WTC11 (cell line): ENCODE results near the gene OR8B4. TPM values are rescaled to one million over a fixed set of nuclear protein-coding genes. Genes with fewer than 3 reads are reported as not detected.

Experiments used
- ATAC-seq: fragments of 200-7000 bp; cut with Tn5 transposase; 2 replicates; pipeline ENCODE4 v1.10.0; 2021; ENCODE audit warnings: mild to moderate bottlenecking, moderate library complexity
- CTCF ChIA-PET: fragments of 300-600 bp; sonication (Branson Sonifier 250); formaldehyde crosslinking; loops from one replicate; lab custom pipeline; 2021; ENCODE audit warnings: antibody characterized with exemption; lab: Charles Lee
- POLR2A ChIA-PET: fragments of 350-600 bp; sonication (Branson Sonifier 250); formaldehyde crosslinking; loops from one replicate; lab custom pipeline; 2021; ENCODE audit warnings: antibody characterized with exemption; lab: Charles Lee
- DNase-seq: peaks from one replicate; pipeline ENCODE4 v3.0.0; 2021; ENCODE audit warnings: low spot score
- H3K27ac Mint-ChIP-seq: 2 replicates; pipeline ENCODE4 v1.8.0; 2021; ENCODE audit warnings: mixed read lengths
- H3K27me3 Mint-ChIP-seq: 2 replicates; pipeline ENCODE4 v1.8.0; 2021; ENCODE audit warnings: low read depth, mild to moderate bottlenecking, moderate library complexity, mixed read lengths
- H3K36me3 Mint-ChIP-seq: 2 replicates; pipeline ENCODE4 v1.8.0; 2021; ENCODE audit warnings: mixed read lengths
- H3K4me1 Mint-ChIP-seq: 2 replicates; pipeline ENCODE4 v1.8.0; 2022; ENCODE audit warnings: mixed read lengths
- H3K4me3 Mint-ChIP-seq: 2 replicates; pipeline ENCODE4 v1.8.0; 2021; ENCODE audit warnings: mild to moderate bottlenecking, moderate library complexity, mixed read lengths
- H3K9me3 Mint-ChIP-seq: 2 replicates; pipeline ENCODE4 v1.8.0; 2021; ENCODE audit warnings: mixed read lengths
- ATF1 ChIP-seq: sonication (generic); formaldehyde crosslinking; IDR thresholded peaks from 2 replicates; pipeline ENCODE4 v1.8.1; 2023; ENCODE audit warnings: mild to moderate bottlenecking, moderate library complexity, missing genetic modification reagents
- ETV6 ChIP-seq: sonication (generic); formaldehyde crosslinking; IDR thresholded peaks from 2 replicates; pipeline ENCODE4 v1.8.1; 2022; ENCODE audit warnings: mild to moderate bottlenecking, missing genetic modification reagents
- JAZF1 ChIP-seq: fragments of 250-450 bp; sonication (Bioruptor Pico); IDR thresholded peaks from 2 replicates; pipeline ENCODE4 v1.9.0; 2021; ENCODE audit warnings: moderate library complexity, mild to moderate bottlenecking, inconsistent platforms
- KAT7 ChIP-seq: sonication (generic); formaldehyde crosslinking; IDR thresholded peaks from 2 replicates; pipeline ENCODE4 v1.8.1; 2023; ENCODE audit warnings: missing genetic modification reagents, mild to moderate bottlenecking, borderline replicate concordance
- NFATC4 ChIP-seq: fragments of 250-450 bp; sonication (Bioruptor Pico); IDR thresholded peaks from 2 replicates; pipeline ENCODE4 v1.9.0; 2021; ENCODE audit warnings: mild to moderate bottlenecking
- PRRX2 ChIP-seq: fragments of 250-450 bp; sonication (Bioruptor Pico); IDR thresholded peaks from 2 replicates; pipeline ENCODE4 v1.8.0; 2021; ENCODE audit warnings: mild to moderate bottlenecking
- SMAD4 ChIP-seq: sonication (generic); formaldehyde crosslinking; IDR thresholded peaks from 2 replicates; pipeline ENCODE4 v1.8.0; 2022; ENCODE audit warnings: mild to moderate bottlenecking, missing genetic modification reagents
- ZBTB21 ChIP-seq: sonication (generic); formaldehyde crosslinking; IDR thresholded peaks from 2 replicates; pipeline ENCODE4 v1.8.1; 2023; ENCODE audit warnings: mild to moderate bottlenecking, missing genetic modification reagents, borderline replicate concordance
- ZNF138 ChIP-seq: sonication (generic); formaldehyde crosslinking; conservative IDR thresholded peaks from 2 replicates; pipeline ENCODE4 v1.8.1; 2022; ENCODE audit warnings: mild to moderate bottlenecking, moderate library complexity, missing genetic modification reagents
- total RNA-seq: library from RNA; stranded (reverse); gene quantifications from 3 replicates; pipeline ENCODE4 v1.2.3, GENCODE V29; 2021
- TF ChIP-seq, protein P1 (sequence below): sonication (generic); formaldehyde crosslinking; IDR thresholded peaks from 2 replicates; pipeline ENCODE4 v1.8.1; 2023; ENCODE audit warnings: mild to moderate bottlenecking, missing genetic modification reagents, borderline replicate concordance
- TF ChIP-seq, protein P2 (sequence below): sonication (generic); formaldehyde crosslinking; IDR thresholded peaks from 2 replicates; pipeline ENCODE4 v1.8.1; 2023; ENCODE audit warnings: mild to moderate bottlenecking, missing genetic modification reagents, moderate library complexity
- TF ChIP-seq, protein P3 (sequence below): fragments of 250-450 bp; sonication (Bioruptor Pico); IDR thresholded peaks from 2 replicates; pipeline ENCODE4 v1.9.0; 2021; ENCODE audit warnings: mild to moderate bottlenecking
- TF ChIP-seq, protein P4 (sequence below): sonication (generic); formaldehyde crosslinking; IDR thresholded peaks from 2 replicates; pipeline ENCODE4 v1.8.0; 2023; ENCODE audit warnings: missing genetic modification reagents, mild to moderate bottlenecking, borderline replicate concordance
- TF ChIP-seq, protein P5 (sequence below): sonication (generic); formaldehyde crosslinking; IDR thresholded peaks from 2 replicates; pipeline ENCODE4 v1.8.1; 2023; ENCODE audit warnings: mild to moderate bottlenecking, missing genetic modification reagents
- TF ChIP-seq, protein P6 (sequence below): sonication (generic); formaldehyde crosslinking; IDR thresholded peaks from 2 replicates; pipeline ENCODE4 v1.8.1; 2023; ENCODE audit warnings: mild to moderate bottlenecking, moderate library complexity, missing genetic modification reagents

The OR8B4 gene
- total RNA-seq, 1 experiment from 2014 or later, result not detected

DNA sequence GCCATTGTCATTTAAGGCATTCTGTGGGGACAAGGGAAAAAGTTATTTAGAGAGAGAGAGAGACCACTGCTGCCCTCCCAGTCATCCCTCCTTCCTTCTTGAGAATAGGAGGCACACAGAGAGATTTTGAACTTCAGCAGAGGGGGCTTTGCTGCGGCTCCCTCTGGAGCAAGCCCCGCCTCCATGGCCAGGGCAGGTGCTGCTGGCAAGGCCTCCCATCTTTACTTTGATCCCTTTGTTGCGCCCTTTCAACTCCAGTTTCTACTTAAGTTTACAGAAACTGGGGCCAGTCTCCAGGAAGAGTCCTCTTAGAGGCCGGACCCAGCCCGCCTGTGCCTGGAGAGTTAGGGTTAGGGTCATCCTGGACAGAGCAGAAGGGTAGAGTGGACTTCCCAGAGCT is 16.4 kb upstream of the OR8B4 start (continued):
- TF ChIP-seq, protein P1, sequence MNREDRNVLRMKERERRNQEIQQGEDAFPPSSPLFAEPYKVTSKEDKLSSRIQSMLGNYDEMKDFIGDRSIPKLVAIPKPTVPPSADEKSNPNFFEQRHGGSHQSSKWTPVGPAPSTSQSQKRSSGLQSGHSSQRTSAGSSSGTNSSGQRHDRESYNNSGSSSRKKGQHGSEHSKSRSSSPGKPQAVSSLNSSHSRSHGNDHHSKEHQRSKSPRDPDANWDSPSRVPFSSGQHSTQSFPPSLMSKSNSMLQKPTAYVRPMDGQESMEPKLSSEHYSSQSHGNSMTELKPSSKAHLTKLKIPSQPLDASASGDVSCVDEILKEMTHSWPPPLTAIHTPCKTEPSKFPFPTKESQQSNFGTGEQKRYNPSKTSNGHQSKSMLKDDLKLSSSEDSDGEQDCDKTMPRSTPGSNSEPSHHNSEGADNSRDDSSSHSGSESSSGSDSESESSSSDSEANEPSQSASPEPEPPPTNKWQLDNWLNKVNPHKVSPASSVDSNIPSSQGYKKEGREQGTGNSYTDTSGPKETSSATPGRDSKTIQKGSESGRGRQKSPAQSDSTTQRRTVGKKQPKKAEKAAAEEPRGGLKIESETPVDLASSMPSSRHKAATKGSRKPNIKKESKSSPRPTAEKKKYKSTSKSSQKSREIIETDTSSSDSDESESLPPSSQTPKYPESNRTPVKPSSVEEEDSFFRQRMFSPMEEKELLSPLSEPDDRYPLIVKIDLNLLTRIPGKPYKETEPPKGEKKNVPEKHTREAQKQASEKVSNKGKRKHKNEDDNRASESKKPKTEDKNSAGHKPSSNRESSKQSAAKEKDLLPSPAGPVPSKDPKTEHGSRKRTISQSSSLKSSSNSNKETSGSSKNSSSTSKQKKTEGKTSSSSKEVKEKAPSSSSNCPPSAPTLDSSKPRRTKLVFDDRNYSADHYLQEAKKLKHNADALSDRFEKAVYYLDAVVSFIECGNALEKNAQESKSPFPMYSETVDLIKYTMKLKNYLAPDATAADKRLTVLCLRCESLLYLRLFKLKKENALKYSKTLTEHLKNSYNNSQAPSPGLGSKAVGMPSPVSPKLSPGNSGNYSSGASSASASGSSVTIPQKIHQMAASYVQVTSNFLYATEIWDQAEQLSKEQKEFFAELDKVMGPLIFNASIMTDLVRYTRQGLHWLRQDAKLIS, result no peak
- no peak for TF ChIP-seq NFATC4 (CRISPR knock-in tag)
- TF ChIP-seq ETV6, result no peak

DNA sequence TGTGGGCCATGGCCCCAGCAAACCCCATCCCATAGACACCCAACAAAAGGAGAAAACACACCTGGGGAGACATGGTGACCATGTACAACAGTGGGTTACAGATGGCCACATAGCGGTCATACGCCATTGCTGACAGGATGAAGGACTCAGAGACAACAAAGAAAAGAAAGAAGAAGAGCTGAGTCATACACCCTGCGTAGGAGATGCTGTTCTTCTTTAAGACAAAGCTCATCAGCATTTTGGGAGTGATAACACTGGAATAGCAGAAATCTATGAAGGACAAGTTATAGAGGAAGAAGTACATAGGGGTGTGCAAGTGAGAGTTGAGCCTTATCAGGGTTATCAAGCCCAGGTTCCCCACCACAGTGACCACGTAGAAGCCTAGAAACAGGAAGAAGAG is 15.9 kb upstream of the OR8B4 start:
- DNase-seq (no peak), ATAC-seq (no peak)
- H3K4me1 Mint-ChIP-seq, result no peaks in the 10 kb centered on the region
- H3K27me3 Mint-ChIP-seq, result no peaks in the 10 kb centered on the region; the same call in 1 of the 2 replicates
- H3K9me3 Mint-ChIP-seq, result peaks cover 3% of the 10 kb centered on the region; the same call in 1 of the 2 replicates
- H3K4me3 Mint-ChIP-seq, result no peak overlapping the region
- no peak overlapping the region for H3K27ac Mint-ChIP-seq
- POLR2A ChIA-PET, result no interaction called here
- no peaks in the 10 kb centered on the region for H3K36me3 Mint-ChIP-seq
- CTCF ChIA-PET, result no interaction called here
- TF ChIP-seq ZNF138 (CRISPR knock-in tag) (no peak), NFATC4 (CRISPR knock-in tag) (no peak), ZBTB21 (CRISPR knock-in tag) (no peak), PRRX2 (CRISPR knock-in tag) (no peak), JAZF1 (CRISPR knock-in tag) (no peak), SMAD4 (no peak), KAT7 (CRISPR knock-in tag) (no peak), ATF1 (CRISPR knock-in tag) (no peak)
- TF ChIP-seq, protein P2, sequence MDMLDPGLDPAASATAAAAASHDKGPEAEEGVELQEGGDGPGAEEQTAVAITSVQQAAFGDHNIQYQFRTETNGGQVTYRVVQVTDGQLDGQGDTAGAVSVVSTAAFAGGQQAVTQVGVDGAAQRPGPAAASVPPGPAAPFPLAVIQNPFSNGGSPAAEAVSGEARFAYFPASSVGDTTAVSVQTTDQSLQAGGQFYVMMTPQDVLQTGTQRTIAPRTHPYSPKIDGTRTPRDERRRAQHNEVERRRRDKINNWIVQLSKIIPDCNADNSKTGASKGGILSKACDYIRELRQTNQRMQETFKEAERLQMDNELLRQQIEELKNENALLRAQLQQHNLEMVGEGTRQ (CRISPR knock-in tag), result no peak
- TF ChIP-seq, protein P3, sequence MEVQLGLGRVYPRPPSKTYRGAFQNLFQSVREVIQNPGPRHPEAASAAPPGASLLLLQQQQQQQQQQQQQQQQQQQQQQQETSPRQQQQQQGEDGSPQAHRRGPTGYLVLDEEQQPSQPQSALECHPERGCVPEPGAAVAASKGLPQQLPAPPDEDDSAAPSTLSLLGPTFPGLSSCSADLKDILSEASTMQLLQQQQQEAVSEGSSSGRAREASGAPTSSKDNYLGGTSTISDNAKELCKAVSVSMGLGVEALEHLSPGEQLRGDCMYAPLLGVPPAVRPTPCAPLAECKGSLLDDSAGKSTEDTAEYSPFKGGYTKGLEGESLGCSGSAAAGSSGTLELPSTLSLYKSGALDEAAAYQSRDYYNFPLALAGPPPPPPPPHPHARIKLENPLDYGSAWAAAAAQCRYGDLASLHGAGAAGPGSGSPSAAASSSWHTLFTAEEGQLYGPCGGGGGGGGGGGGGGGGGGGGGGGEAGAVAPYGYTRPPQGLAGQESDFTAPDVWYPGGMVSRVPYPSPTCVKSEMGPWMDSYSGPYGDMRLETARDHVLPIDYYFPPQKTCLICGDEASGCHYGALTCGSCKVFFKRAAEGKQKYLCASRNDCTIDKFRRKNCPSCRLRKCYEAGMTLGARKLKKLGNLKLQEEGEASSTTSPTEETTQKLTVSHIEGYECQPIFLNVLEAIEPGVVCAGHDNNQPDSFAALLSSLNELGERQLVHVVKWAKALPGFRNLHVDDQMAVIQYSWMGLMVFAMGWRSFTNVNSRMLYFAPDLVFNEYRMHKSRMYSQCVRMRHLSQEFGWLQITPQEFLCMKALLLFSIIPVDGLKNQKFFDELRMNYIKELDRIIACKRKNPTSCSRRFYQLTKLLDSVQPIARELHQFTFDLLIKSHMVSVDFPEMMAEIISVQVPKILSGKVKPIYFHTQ, result no peak
- TF ChIP-seq, protein P4, sequence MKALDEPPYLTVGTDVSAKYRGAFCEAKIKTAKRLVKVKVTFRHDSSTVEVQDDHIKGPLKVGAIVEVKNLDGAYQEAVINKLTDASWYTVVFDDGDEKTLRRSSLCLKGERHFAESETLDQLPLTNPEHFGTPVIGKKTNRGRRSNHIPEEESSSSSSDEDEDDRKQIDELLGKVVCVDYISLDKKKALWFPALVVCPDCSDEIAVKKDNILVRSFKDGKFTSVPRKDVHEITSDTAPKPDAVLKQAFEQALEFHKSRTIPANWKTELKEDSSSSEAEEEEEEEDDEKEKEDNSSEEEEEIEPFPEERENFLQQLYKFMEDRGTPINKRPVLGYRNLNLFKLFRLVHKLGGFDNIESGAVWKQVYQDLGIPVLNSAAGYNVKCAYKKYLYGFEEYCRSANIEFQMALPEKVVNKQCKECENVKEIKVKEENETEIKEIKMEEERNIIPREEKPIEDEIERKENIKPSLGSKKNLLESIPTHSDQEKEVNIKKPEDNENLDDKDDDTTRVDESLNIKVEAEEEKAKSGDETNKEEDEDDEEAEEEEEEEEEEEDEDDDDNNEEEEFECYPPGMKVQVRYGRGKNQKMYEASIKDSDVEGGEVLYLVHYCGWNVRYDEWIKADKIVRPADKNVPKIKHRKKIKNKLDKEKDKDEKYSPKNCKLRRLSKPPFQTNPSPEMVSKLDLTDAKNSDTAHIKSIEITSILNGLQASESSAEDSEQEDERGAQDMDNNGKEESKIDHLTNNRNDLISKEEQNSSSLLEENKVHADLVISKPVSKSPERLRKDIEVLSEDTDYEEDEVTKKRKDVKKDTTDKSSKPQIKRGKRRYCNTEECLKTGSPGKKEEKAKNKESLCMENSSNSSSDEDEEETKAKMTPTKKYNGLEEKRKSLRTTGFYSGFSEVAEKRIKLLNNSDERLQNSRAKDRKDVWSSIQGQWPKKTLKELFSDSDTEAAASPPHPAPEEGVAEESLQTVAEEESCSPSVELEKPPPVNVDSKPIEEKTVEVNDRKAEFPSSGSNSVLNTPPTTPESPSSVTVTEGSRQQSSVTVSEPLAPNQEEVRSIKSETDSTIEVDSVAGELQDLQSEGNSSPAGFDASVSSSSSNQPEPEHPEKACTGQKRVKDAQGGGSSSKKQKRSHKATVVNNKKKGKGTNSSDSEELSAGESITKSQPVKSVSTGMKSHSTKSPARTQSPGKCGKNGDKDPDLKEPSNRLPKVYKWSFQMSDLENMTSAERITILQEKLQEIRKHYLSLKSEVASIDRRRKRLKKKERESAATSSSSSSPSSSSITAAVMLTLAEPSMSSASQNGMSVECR (CRISPR knock-in tag), result no peak
- TF ChIP-seq, protein P5, sequence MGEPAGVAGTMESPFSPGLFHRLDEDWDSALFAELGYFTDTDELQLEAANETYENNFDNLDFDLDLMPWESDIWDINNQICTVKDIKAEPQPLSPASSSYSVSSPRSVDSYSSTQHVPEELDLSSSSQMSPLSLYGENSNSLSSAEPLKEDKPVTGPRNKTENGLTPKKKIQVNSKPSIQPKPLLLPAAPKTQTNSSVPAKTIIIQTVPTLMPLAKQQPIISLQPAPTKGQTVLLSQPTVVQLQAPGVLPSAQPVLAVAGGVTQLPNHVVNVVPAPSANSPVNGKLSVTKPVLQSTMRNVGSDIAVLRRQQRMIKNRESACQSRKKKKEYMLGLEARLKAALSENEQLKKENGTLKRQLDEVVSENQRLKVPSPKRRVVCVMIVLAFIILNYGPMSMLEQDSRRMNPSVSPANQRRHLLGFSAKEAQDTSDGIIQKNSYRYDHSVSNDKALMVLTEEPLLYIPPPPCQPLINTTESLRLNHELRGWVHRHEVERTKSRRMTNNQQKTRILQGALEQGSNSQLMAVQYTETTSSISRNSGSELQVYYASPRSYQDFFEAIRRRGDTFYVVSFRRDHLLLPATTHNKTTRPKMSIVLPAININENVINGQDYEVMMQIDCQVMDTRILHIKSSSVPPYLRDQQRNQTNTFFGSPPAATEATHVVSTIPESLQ, result no peak
- TF ChIP-seq, protein P1, result no peak
- TF ChIP-seq, protein P6, sequence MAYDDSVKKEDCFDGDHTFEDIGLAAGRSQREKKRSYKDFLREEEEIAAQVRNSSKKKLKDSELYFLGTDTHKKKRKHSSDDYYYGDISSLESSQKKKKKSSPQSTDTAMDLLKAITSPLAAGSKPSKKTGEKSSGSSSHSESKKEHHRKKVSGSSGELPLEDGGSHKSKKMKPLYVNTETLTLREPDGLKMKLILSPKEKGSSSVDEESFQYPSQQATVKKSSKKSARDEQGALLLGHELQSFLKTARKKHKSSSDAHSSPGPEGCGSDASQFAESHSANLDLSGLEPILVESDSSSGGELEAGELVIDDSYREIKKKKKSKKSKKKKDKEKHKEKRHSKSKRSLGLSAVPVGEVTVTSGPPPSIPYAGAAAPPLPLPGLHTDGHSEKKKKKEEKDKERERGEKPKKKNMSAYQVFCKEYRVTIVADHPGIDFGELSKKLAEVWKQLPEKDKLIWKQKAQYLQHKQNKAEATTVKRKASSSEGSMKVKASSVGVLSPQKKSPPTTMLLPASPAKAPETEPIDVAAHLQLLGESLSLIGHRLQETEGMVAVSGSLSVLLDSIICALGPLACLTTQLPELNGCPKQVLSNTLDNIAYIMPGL, result no peak
